Muscle of arm (tissue), 12 donors: ENCODE data around the gene GPR179. TPM values are rescaled to one million over a fixed set of nuclear protein-coding genes. Genes with fewer than 3 reads are reported as not detected.
"Not testable (repeated sequence)": the region's sequence is repeated elsewhere in the genome, so short reads cannot be mapped to it uniquely, and the experiment has no call there.

Source experiments
- DNase-seq: peaks from one replicate; pipeline ENCODE4 v3.0.0-alpha.2; 2013
- polyA plus RNA-seq, 12 donors: library from polyadenylated mRNA; unstranded; fragments of 120-200 nt; gene quantifications; one replicate each; pipeline ENCODE4 v1.2.1, GENCODE V29; 2013; ENCODE audit not compliant: insufficient read length in 12 of 12

Gene GPR179
- polyA plus RNA-seq, 12 donors: 0.19 to 0.97 (median 0.56) TPM; not detected in 2

DNA sequence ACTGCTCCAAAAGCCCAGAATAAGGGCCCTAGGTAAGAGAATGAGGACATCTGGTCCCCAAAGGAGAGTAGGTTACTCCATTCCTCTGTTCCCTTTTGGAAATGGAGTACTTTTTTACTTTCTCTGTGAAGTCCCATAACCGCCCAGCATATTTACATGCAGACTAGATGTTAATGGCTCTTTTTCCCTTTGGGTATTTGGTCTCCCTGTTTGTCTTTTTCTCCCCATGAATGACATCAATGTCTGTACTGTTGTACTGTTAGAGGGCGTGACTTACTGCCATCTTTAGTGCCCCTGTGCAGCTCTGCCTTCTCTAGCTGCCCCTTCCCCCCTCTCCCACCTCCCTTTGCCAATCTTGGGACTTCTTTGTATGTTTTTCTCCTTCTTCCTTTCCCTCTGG, 19.0 kb downstream of the GPR179 start:
- DNase-seq: no peak

DNA sequence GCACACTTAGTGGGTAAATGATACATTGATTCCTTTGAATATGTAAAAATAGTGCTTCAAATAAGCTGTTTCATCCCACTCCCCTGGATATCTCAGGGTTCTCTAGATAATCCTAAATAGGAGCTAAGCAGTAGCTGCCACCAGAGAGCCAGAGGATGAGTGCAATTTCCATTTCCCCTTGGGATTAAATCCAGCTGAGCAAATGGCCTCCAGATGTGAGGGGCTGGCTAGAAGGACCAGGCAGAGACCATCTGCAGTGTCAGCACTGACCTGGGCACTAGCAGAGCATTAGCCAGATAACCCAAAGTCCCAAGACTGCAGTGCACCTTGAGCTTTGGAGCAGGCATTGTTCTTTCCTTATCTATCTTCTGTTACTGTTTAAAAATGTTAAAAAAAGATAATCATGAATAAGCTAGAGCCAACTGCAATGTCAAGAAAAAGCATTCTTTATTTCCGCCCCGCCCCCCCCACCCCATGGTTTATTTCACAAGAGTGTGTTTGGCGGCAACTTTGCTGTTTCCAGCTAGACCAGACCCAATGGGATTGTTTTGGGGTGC, 19.5 kb downstream of the GPR179 start:
- DNase-seq: no peak

DNA sequence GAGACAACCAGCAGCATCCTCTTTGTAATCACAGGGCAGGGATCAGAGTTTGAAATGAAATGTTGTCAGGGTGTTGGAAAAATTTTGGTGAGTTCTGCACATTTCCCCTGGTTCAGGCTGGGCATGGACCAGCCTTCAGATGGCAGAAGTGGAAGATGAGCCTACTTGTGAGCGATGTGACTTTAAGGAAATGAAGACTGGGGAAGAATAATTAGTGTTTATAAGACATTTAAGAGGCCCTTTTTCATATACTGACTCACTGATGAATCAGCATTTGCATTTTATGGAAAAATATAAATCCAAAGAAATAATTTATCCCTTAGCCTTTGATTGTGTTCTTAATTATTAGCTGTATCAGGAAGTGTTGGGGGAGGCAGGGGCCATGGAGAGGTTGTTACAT, 20.9 kb downstream of the GPR179 start:
- DNase-seq: no peak

DNA sequence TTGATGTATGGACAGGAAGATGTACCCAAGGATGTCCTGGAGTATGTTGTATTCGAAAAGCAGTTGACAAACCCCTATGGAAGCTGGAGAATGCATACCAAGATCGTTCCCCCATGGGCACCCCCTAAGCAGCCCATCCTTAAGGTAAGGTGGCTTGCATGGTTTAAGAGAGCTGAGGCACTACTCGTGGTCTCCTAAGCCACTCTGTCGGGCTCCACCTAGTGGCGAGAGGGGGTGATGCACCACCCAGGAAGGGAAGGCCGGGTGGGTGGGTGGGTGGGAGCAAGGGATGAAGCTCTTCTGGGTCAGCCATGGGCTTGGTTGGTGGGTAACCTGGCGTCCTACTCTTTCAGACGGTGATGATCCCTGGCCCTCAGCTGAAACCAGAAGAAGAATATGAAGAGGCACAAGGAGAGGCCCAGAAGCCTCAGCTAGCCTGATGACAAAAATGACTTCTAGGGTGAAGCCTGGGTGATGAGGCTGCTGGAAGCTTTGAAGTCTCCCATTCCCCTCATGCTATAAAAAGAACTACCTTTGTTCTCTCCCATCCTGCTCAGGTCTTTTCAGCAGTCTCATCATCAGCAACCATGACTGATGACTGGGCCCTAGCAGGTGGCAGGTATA, 21.5 kb downstream of the GPR179 start:
- peak; percentile 42 for DNase-seq

DNA sequence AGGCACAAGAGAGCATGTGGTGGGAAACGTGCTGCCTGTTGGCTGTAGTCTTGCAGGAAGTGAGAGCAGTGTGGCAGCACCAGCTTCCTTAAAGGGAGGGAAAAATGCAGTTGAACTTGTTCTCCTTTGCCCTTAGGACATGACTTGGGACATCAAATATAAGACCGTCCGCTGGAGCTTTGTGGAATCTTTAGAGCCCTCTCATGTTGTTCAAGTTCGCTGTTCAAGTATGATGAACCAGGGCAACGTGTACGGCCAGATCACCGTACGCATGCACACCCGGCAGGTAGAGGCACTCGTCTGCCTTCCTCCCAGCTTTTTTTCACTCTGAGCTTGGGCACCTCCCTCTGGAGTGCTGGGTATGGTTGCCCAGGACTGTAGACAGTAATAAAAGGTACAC, 23.3 kb downstream of the GPR179 start:
- no peak for DNase-seq

DNA sequence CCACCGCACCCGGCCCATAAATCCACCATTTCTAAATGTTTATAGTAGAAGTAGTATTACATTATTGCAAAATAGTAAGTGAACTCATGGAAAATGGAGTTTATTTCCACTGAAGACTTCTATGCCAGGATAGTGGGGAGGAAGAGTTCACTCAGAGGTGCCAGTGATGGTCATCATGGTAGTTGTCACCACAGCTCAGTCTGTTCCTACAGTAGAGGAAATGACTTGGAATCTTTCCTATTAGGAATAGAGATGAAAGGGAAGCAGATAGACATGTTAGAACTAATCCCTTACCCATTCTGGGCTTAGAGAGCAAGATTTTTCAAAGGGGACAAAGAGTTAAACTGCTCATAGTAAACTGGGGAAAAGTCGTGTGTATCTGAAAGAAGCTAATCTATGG, 26.7 kb downstream of the GPR179 start:
- DNase-seq: no peak

DNA sequence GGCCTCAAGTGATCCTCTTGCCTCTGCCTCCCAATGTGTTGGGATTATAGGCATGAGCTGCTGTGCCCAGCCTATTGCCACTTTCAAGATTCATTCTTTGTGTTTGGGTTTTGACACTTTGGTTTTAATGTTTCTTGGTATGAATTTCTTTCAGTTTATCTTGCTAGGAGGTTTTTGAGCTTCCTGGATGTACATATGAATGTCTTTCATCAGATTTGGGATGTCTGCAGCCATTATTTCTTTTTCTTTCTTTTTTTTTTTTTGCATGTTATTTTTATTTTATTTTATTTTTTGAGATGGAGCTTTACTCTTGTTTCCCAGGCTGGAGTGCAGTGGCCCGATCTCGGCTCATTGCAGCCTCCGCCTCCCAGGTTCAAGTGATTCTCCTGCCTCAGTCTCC, 28.3 kb downstream of the GPR179 start:
- DNase-seq: no peak

DNA sequence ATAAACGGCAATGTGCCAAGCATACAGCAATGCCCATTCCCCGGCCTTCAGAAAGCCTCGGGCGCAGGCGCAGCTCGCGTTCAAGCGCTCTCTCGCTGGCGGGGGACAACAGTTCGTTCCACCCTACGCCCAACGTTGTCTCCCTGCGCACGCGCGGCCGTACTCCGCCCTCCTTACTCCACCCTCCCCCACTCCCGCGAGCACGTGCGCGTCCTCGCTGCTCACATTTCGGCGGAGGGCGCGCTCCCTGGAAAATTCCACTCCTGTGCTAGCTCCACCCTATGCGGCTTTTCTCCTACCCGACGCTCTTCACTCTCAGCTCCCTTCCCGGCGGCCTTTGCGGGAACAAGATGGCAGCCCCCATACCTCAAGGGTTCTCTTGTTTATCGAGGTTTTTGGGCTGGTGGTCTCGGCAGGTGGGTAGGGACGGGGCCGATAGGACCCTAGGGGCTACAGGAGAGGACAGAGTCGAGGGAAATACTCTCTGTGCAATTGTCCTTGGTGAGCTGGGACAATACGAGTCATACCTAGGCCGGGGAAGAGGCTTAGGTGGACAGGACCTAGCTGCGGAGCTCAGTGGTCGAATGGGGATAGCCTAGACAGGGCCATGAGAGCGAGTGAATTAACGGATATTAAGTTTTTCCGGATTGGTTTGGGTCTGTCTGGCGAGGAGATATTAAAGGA, 46.8 kb downstream of the GPR179 start, which contains the start of gene MRPL45:
TSS of gene MRPL45 (plus strand) at position 335 of the 684 bp plus-strand sequence. CDS start at position 351, 16 bp downstream.
- peak; percentile 98 for DNase-seq

DNA sequence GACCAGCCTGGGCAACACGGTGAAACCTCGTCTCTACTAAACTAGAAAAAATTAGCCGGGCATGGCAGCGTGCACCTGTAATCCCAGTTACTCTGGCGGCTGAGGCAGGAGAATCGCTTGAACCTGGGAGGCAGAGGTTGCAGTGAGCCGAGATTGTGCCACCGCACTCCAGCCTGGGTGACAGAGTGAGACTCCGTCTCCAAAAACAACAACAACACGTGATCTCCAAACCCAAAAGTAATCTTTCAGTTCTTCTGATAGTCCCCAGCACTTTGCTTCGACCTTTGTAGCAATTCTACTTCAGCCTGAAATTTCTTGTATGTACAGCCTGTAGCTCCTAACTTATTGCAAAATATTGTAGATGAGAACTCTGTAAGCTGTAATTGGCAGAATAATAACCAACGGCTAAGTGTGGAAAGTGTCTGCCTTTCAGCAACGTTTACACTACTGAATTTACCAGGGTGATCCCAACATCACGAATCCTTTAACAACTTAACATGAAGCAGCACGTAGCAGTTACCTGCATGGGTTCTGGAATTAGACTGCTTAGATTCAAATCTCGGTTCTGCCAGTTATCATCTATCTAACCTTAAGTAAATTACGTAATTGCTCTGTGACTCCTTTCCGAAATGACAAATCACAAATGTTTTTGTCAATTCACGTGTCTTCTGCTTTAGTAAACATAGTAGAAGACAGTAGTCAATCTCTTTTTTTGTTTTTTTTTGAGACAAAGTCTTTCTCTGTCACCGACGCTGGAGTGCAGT, 48.0 kb downstream of the GPR179 start:
- DNase-seq: not testable (repeated sequence)

DNA sequence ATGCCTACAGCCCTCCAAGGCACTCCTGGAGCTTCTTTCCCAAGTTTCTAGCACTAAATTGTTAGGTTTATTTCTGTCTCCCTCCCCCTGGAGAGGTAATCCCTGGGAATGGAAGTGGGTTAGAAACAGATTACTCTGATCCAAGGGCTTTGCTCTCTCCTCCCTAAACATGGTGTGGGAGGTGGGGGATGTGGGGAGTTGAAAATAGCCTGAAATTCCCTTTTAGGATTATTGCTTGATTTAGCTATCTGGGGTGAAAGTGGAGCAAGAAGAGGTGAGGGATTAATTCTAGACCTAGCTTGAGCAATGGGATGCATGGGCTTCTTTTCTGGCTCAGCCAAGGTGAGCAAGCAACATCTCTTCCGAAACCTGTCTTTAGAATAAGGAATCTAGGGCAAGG, 54.0 kb downstream of the GPR179 start:
- not testable (repeated sequence) for DNase-seq

DNA sequence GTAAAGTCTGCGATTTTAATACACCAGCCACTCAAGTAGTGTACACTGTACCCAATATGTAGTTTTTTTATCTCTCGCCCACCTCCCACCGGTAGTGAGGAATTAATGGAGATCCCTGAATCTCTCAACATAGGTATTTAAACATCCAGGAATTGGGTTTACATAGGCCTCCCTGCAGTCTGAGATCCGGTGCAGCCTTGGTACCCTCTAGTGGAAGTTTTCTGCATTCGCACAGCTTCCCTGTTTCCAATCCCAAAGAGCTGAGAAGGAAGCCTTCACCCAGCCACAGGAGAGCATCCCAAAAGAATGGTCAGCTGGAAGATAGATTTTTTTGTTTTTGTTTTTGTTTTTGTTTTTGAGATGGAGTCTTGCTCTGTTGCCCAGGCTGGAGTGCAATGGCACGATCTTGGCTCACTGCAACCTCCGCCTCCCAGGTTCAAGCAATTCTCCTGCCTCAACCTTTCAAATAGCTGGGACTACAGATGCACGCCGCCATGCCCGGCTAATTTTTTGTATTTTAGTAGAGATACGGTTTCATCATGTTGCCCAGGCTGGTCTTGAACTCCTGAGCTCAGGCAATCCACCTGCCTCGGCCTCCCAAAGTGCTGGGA, 55.4 kb downstream of the GPR179 start:
- DNase-seq: not testable (repeated sequence)

DNA sequence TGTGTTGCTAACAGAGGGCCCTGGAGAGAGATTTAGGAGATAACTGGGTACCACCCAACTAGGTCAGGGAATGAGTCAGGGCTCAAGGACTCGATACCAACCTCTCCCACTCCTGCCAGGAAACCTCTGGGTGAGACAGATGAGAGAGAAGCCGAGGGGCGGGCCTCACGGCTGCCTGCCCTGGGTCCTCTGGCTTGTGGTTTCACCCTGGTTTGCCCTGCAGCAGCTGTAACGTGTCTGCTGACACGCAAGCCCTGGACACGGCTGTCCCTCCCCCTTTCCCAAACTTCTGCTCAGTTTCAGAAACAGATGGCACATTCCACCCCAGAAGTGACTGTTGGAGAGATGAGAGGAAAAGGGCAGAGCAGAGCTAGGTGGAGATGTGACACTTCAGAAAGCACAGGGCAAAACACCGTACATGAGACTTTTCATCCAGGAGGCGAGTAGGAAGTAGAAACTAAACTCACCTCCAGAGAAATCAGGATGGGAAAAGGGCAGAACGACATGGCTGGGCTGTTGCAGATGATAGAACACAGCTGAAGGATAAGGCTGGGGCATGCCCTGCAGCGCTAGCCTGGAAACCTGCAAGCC, 57.2 kb downstream of the GPR179 start:
- peak; percentile 30 for DNase-seq

DNA sequence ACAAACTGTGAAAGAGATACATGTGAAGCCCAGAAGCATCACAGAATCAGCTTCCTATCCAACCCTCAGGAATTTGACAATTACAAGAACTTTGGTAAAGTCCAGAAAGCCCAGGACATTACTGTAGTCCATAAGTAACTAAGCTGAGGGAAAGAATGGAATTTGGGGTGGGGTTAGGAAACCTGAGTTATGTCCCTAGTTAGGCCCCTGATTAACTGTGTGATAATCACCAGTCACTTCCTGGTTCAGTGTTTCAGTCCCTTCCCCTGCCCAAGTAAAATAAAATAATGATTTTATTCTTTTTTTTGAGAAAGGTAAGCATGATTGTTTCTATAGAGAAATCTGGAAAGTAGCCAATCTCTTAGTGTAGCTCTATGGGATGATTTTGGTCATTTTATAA, 57.8 kb downstream of the GPR179 start:
- not testable (repeated sequence) for DNase-seq

Other genes starting within 250 kb of the GPR179 start
- gene TBC1D3E, start 216.0 kb downstream of the GPR179 start, polyA plus RNA-seq: 10 to 100 TPM in 1 of 12 donors, 1 to 10 TPM in 1, under 1 TPM in 2, not detected in 8; 0.14 to 13.7 (median 1.9) TPM
- under 1 TPM in 2 of 12 donors, not detected in 10; 0.36 to 0.59 TPM for gene TBC1D3, start 151.4 kb downstream of the GPR179 start, polyA plus RNA-seq
- gene MRPL45, start 46.8 kb downstream of the GPR179 start, polyA plus RNA-seq: 10 to 100 TPM in 11 of 12 donors, not detected in 1; 48.6 to 66.6 (median 60.0) TPM
- 10 to 100 TPM in 11 of 12 donors, not detected in 1; 12.7 to 21.2 (median 16.5) TPM for gene SOCS7, start 7.9 kb upstream of the GPR179 start, polyA plus RNA-seq
- 10 to 100 TPM in 11 of 12 donors, not detected in 1; 23.7 to 49.5 (median 33.9) TPM for gene ARHGAP23, start 84.5 kb upstream of the GPR179 start, polyA plus RNA-seq